ENCODE data around the gene ARMH2. TPM values are rescaled to one million over a fixed set of nuclear protein-coding genes. Genes with fewer than 3 reads are reported as not detected.

The ARMH2 gene
- total and polyA plus RNA-seq, 9 of the 15 experiments (the other 6 are each of a cell fraction or from before 2014, with no cell fraction given): not detected

DNA sequence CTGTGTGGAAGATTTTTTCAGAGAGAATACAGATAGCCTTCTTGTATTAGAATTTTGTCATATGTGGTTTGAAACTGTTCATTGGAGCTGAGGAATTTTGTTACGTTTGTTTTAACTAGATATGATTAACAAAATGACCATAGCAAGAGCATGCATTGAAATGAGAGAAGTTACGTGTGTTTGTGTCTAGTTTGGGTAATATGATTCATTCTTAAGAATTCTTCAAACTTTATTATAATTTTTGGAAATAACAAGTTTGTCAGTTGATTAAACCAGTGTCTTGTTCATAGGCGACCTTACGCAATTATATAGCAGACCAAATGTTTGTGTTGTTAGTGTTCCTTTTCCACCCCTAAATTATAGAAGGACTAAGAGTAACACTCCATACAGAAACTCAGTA is 18.5 kb downstream of the ARMH2 start:
- Histone ChIP-seq H3K4me3 (no peak overlapping the region), H3K27me3 (ENCODE audit: control insufficient read depth in 2 of 2, insufficient read depth in 2 of 2, low read length in 2 of 2) (no peaks in the 10 kb centered on the region), H4K20me1 (replicated peaks; ENCODE audit: control insufficient read depth, insufficient read depth, low read length) (peaks cover 12% of the 10 kb centered on the region; the same call in 1 of the 2 replicates), H3K36me3 (ENCODE audit: control insufficient read depth, insufficient read depth, low read length) (peaks cover 80% of the 10 kb centered on the region), H3K27ac (ENCODE audit: extremely low read depth, low read depth, low read length) (no peak overlapping the region), H3K4me1 (replicated peaks in 1 of 2; ENCODE audit: control insufficient read depth in 2 of 2, insufficient read depth in 2 of 2, low read length in 2 of 2) (peaks cover 4 to 6% of the 10 kb centered on the region in 2 experiments; a peak in 4 of 5 replicates), H3K9me3 (replicated peaks; ENCODE audit: control insufficient read depth, insufficient read depth, low read depth, low read length) (no peaks in the 10 kb centered on the region), H3K9me1 (ENCODE audit: control insufficient read depth, insufficient read depth, low read length) (no peaks in the 10 kb centered on the region), H3K79me2 (ENCODE audit: control insufficient read depth, insufficient read depth, low read length) (peaks cover 76% of the 10 kb centered on the region), H2AFZ (ENCODE audit: low read depth, low read length) (no peak overlapping the region), H3K4me2 (ENCODE audit: insufficient read depth, low read length) (no peak overlapping the region), H3K9ac (ENCODE audit: insufficient read depth in 1 of 2, low read depth in 2 of 2, low read length in 2 of 2) (no peak overlapping the region)
- 96% methylated on average over 4 of the region's 4 CpGs for WGBS (ENCODE audit: insufficient coverage, low coverage, missing lambda C conversion rate)
- no TSS peak for BruUV-seq (replicated peaks)
- in situ Hi-C loops (cut with MboI): no loop called here
- TF ChIP-seq RBM15 (IDR thresholded peaks at IDR 0.05; ENCODE audit: insufficient read depth, low read length): no peak
- TF ChIP-seq CEBPG (CRISPR knock-in tag; IDR thresholded peaks at IDR 0.05): no peak
- TF ChIP-seq CEBPG (tag; conservative IDR thresholded peaks at IDR 0.05 in 1 of 2, IDR thresholded peaks at IDR 0.05 in 1 of 2): peak in 1 of 2 experiments; percentile 35; a peak in 1 of 4 replicates
- no peak for TF ChIP-seq ZC3H4 (CRISPR knock-in tag; IDR thresholded peaks at IDR 0.05; ENCODE audit: borderline replicate concordance)
- no peak for TF ChIP-seq ADNP (tag; IDR thresholded peaks at IDR 0.05)
- TF ChIP-seq KLF16 (IDR thresholded peaks at IDR 0.05): no peak
- TF ChIP-seq ZNF12 (CRISPR knock-in tag; IDR thresholded peaks at IDR 0.05): no peak
- intact Hi-C loops (cut with micrococcal nuclease): no loop called here
- ATAC-seq: no peak
- CTCF ChIA-PET (ENCODE audit: low intra/inter-chr PET ratio): no interaction called here
- no peak for DNase-seq (ENCODE audit: extremely low read depth in 1 of 4, low spot score in 3 of 4)
- POLR2A ChIA-PET: no interaction called here
- no peak for FAIRE-seq

Measured in K562 (cell line).